Mucosa of stomach (tissue), 1 donor: ENCODE measurements around the gene SLC2A11.

ENCODE experiments used
- H3K27me3 ChIP-seq: one replicate; pipeline ENCODE4 v1.7.0; 2013; ENCODE audit warnings: mild to moderate bottlenecking, low read length; ENCODE audit not compliant: control insufficient read depth, insufficient read depth
- H3K36me3 ChIP-seq: one replicate; pipeline ENCODE4 v1.7.0; 2013; ENCODE audit warnings: low read length; ENCODE audit not compliant: control insufficient read depth, insufficient read depth
- H3K4me1 ChIP-seq: one replicate; pipeline ENCODE4 v1.7.0; 2013; ENCODE audit warnings: mild to moderate bottlenecking, low read length; ENCODE audit not compliant: control insufficient read depth, insufficient read depth
- H3K4me3 ChIP-seq: one replicate; pipeline ENCODE4 v1.7.0; 2013; ENCODE audit warnings: low read length
- H3K9ac ChIP-seq: one replicate; pipeline ENCODE4 v1.7.0; 2013; ENCODE audit warnings: mild to moderate bottlenecking, low read length, moderate library complexity
- H3K9me3 ChIP-seq: one replicate; pipeline ENCODE4 v1.7.0; 2013; ENCODE audit warnings: mild to moderate bottlenecking, low read length, moderate library complexity; ENCODE audit not compliant: control insufficient read depth
- donor health status: Pancreatic carcinoma.

SLC2A11 gene

GRCh38 chr22:23926561-23926960 lies 68.9 kb downstream of the SLC2A11 start:
- Histone ChIP-seq H3K9ac (no peak overlapping the region), H3K4me1 (no peaks in the 10 kb centered on the region), H3K9me3 (no peaks in the 10 kb centered on the region), H3K27me3 (no peaks in the 10 kb centered on the region), H3K36me3 (no peaks in the 10 kb centered on the region), H3K4me3 (no peak overlapping the region)
